GM08714 (cell line): ENCODE results near the gene PTPRU.

ENCODE experiments used
- H3K4me3 ChIP-seq: fragments of 200-500 bp; sonication (Bioruptor generic); 2 replicates; pipeline ENCODE4 v1.5.1; 2014; ENCODE audit warnings: mild to moderate bottlenecking, low read length, inconsistent platforms
- ZNF274 ChIP-seq: IDR thresholded peaks from 2 replicates; pipeline ENCODE4 v1.6.1; 2012; ENCODE audit warnings: mild to moderate bottlenecking, low read depth, low read length

The PTPRU gene

GRCh38 chr1:29338908-29339575 lies 102.7 kb downstream of the PTPRU start:
- H3K4me3 ChIP-seq: no peak overlapping the region
- TF ChIP-seq ZNF274: no peak

GRCh38 chr1:29341936-29342335 lies 105.6 kb downstream of the PTPRU start:
- H3K4me3 ChIP-seq: no peak overlapping the region
- TF ChIP-seq ZNF274: no peak

- no peak overlapping the region for H3K4me3 ChIP-seq
- TF ChIP-seq ZNF274: no peak
Observed at GRCh38 chr1:29342351-29342750, 106.0 kb downstream of the PTPRU start.

DNA sequence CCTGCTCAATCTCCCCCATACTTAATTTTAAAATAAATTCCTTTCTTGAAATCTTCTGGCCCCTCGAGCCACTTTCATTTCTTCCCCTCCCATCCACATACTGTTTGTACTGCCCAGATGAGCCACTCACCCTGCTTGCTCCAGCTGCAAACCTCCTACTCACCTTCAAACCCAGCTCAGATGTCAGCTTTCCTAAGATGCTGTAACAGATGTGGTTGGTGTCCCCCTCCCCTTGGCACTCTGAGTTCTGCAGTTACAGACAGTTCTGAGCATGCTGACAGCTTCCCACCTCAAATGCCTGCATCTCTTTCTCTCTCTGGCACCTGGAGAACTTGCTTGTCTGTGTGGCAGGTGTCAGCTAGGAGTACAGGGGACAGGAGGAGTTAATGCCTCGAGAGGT lies 106.7 kb downstream of the PTPRU start:
- no peak for TF ChIP-seq ZNF274

GRCh38 chr1:29343476-29343875 lies 107.2 kb downstream of the PTPRU start:
- H3K4me3 ChIP-seq: no peak overlapping the region
- no peak for TF ChIP-seq ZNF274

More for the DNA sequence above, 106.7 kb downstream of the PTPRU start:
- H3K4me3 ChIP-seq: no peak overlapping the region

DNA sequence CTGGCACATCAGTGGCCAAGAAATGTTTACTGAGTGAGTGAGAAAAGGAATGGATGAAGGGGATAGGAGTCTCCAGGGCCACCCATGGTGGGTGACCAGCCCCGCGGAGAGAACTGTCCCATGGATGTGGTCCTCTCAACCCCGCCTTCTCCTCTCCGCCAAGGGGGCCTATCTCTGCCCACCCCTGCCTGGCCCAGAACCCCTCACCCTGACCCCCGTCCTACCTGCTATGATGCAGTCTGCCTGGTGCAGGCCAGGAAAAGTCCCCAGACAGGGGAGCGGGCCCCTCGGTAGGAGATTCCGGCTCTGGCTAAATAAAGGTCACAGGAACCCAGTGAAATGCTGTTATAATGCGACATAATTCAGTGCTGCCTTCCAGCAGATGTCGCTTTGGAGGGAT lies 107.6 kb downstream of the PTPRU start:
- TF ChIP-seq ZNF274: no peak
- no peak overlapping the region for H3K4me3 ChIP-seq

- TF ChIP-seq ZNF274: no peak
- H3K4me3 ChIP-seq: no peak overlapping the region
Observed at GRCh38 chr1:29344336-29344735, 108.0 kb downstream of the PTPRU start.

GRCh38 chr1:29346576-29346975 lies 110.3 kb downstream of the PTPRU start:
- no peak overlapping the region for H3K4me3 ChIP-seq
- TF ChIP-seq ZNF274: no peak

GRCh38 chr1:29349871-29350491 lies 113.7 kb downstream of the PTPRU start:
- H3K4me3 ChIP-seq: no peak overlapping the region

GRCh38 chr1:29352719-29353420 lies 116.5 kb downstream of the PTPRU start:
- no peak for TF ChIP-seq ZNF274
- no peak overlapping the region for H3K4me3 ChIP-seq

More at GRCh38 chr1:29349871-29350491, 113.7 kb downstream of the PTPRU start:
- no peak for TF ChIP-seq ZNF274

DNA sequence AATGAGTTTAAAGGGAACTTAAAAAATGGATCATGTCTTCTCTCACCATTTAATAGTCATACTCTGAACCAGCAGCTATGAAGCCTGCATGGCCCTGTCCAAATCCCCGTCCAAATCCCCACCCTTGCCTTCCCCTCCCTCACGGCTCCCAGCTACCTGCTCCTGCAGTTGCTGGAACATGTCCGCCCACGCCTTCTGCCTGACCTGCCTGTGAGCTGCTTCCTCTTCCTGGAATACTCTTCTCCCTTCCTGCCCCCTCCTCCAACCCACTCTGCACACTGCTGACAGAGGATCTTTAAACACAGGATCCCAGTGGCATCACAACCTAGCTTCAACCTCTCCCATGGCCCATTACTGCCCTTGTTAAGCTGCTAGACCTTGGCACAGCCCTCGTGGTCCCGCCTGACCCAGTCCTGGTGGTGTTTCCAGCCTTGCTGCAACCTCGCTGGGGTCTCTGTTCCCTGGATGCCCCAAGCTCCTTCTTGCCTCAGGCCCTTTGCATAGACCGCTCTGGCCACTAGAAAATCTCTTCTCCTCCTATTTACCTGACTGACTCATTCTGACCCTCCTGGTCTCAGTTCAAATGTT lies 118.3 kb downstream of the PTPRU start:
- no peak for TF ChIP-seq ZNF274
- no peak overlapping the region for H3K4me3 ChIP-seq

GRCh38 chr1:29355375-29355774 lies 119.1 kb downstream of the PTPRU start:
- TF ChIP-seq ZNF274: no peak
- no peak overlapping the region for H3K4me3 ChIP-seq

- H3K4me3 ChIP-seq: no peak overlapping the region
- TF ChIP-seq ZNF274: no peak
Observed at GRCh38 chr1:29356663-29357062, 120.3 kb downstream of the PTPRU start.

DNA sequence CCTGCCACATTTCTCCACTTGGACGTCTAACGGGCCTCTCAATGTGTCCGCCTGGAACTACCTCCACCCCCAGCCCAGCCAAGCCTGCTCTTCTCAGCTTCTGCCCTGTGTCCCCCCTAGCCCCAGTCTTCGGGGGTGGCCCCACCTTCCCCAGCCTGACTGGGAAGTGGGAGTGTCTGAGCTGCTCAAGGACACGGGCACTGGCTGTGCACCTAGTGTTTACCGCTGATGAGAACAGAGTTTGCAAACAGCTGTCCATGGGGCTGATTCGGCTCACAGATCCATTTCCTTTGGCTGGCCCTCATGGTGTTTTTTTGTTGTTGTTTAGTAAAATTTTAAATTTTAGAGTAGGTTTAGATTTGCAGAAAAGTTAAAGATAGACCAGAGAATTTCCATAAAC lies 121.1 kb downstream of the PTPRU start:
- TF ChIP-seq ZNF274: no peak

GRCh38 chr1:29358183-29358582 lies 121.9 kb downstream of the PTPRU start:
- H3K4me3 ChIP-seq: no peak overlapping the region
- TF ChIP-seq ZNF274: no peak

More for the DNA sequence above, 121.1 kb downstream of the PTPRU start:
- no peak overlapping the region for H3K4me3 ChIP-seq

DNA sequence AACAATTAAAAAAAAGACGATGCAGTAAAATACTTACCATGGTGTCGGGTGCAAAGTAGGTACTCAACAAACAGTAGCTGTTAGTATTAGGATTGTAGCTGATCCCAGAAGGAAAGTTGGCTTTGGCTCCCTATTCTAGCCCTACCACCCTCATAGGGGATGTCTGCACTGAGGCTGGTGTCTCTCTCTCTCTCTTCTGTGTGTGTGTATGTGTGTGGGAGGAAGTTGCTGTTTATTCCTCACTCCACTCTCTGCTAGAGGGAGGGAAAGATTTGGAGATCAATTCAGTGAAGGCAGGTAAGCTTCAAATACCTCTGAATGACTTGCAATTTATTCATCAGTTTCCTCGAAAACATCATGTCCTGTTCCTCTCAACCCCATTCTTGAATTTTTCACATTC lies 124.4 kb downstream of the PTPRU start:
- TF ChIP-seq ZNF274: no peak
- H3K4me3 ChIP-seq: no peak overlapping the region
